Measurements from ENCODE around the gene PRR11.
"Not testable (repeated sequence)": the region's sequence is repeated elsewhere in the genome, so short reads cannot be mapped to it uniquely, and the experiment has no call there.

Gene PRR11

DNA sequence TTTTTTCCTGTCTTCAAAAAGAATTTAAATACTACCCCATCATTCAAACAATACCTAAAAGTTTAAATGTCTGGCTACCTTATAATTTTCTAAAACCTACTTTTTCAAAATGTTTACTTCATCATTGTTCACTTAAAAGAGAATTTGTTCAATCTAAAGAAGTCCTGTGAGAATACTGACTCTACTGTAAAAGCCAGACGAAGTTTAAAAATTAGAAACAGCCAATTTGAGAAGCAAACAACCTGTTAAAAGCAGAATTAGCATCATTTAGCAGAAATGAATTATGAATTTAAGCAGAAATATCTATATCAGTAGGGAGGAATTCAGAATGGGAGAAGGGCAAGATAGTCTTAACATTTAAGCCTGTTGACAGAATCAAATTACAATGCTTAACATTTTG is 2.6 kb upstream of the PRR11 start:
- no peak for DNase-seq

DNA sequence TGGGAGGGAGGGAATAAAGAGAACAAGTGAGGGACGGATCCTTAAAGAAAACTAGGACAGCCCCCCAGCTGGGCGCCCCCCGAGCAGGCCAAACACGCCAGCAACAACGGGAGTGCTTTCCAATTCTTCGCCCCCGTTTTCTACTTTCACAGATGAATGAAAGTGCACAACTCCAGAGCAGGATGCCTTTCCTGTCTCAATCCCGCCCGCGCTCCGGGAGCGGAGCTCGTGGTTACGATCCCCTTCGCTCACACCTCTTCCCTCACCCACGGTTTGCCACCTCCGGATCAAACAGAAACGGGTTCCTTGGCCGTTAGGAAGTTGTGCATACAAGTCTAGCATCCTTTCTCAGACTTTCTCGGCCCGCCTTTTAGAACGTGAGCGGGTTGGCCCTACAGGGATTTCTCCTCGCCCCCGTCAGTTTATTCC is 1.2 kb upstream of the PRR11 start:
- peak in 1 of 2 donors; percentile 48 for DNase-seq

DNA sequence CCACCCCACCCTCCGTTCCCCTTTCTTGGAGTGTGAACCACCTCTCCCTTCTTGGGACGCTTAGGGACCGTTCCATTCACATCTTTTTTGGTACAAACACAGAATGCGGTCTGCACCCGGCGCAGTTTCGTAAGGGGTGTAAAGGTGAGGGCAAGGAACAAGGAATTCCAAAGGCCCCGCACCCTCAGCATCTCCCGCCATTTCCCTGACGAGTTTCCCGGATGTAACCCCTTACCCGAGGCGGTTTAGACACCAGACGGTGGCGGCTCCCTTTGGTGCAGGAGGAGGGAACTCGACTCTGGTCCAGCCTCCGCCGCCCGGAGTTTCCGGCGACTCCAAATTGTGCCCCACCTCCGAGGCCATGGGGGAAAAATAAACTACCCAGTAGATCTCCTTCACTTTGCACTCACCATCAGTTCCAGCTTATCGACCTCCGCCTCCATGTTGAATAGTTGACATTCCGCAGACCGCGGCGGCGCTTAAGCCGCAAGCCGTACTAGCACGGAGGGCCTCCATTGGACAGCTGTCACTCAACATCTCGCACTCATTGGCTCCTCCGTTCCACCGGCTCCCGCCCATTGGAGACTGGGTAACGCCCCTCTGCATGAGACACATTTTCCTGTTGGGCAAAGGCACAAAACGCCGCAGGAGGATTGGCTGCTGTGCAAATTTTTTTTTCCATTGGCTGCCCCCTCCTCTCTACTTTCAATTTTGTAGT is 666 bp upstream of the PRR11 start, which contains the start of gene SKA2:
SKA2 (minus strand) TSS at position 466 of the 718 bp plus-strand sequence; CDS start at position 443, 23 bp downstream.
- DNase-seq, result peak; percentile 93 to 100

DNA sequence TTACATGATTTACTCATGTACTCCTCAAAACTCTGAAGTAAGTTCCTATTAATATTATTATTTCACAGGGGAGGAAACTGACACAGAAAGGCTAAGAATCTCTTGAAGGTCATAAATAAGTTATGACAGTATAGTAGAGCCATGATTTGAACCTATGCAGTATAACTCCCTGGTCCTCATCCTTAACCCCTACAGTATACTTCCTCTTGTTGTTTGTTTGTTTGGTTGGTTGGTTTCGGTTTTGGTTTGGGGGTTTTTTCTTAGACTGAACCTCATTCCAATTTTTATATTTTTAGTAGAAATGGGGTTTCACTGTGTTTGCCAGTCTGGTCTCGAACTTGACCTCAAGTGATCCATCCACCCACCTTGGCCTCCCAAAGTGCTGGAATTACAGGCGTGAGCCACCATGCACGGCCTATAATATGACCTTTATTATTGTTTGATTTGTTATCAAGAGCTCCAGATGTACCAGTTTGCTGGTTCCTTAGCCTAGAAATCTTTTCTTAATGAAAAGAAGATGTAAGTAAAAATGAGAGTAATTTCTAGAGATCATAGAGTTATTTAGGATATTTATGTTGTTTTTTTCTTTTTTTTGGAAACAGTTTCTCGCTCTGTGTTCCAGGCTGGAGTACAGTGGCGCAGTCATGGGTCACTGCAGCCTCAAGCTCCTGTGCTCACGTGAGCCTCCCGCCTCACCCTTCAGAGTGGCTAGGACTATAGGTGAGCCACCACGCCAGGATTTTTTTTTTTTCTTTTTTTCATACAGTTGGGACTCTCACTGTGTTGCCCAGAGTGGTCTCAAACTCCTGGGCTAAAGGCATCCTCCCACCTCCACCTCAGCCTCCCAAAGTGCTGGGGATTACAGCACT is 4.8 kb downstream of the PRR11 start:
- no peak for DNase-seq

DNA sequence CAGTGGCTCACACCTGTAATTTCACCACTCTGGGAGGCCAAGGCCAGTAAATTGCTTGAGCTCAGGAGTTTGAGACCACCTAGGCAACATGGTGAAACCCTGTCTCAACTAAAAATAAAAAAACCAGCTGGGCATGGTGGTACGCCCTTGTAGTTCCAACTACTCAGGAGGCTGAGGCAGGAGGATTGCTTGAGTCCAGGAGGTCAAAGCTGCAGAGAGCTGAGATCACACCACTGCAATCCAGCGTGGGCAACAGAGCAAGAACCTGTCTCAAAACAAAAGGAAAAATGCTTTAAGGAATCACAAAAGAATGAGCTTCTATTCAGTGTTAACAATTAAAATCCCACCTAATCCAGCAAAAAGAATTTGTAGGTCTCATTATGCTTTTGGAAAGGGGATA is 5.9 kb downstream of the PRR11 start:
- DNase-seq, result no peak

DNA sequence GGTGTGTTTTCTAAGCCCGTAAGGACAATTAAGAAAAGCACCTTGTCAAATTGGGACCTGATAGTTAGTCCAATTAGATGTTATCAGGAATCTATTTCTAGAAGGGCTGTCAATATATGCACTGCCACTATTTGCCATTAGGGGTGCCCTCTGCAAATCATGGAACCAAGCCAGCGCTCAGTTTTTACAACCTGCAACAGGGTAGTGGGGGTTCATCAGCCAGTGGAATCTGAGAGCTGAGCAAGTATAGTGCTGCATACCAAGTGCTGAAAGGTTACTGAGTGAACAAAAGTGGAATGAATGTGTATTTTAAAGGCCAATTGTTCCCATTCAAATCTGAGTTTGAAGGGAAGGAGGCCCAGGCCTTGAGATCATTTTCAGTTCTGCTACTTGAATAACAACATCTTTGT is 10.4 kb downstream of the PRR11 start:
- DNase-seq, result peak; percentile 29 to 68

DNA sequence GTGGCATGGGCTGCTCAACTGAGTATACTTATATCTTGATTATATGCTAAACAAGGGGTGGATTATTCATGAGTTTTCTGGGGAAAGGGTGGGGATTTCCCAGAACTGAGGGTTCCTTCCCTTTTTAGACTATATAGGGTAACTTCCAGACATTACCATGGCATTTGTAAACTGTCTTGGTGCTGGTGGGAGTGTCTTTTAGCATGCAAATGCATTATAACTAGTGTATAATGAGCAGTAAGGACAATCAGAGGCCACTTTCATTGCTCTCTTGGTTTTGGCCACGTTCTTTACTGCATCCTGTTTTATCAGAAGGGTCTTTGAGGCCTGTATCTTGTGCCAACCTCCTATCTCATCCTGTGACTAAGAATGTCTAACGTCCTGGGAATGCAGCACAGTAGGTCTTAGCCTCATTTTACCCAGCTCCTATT is 12.0 kb downstream of the PRR11 start:
- DNase-seq, result no peak

DNA sequence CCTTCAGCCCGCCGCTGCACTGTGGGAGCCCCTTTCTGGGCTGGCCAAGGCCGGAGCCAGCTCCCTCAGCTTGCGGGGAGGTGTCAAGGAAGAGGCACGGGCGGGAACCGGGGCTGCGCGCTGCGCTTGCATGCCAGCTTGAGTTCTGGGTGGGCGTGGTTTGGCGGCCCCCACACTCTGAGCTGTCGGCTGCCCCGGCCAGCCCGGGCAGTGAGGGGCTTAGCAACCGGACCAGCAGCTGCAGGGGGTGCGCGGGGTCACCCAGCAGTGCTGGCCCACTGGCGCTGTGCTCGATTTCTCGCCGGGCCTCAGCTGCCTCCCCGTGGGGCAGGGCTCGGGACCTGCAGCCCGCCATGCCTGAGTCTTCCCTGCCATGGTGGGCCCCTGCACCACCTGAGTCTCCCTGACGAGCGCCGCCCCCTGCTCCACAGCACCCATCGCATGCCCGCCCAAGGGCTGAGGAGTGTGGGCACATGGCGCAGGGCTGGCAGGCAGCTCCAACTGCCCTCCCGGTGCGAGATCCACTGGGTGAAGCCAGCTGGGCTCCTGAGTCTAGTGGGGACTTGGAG is 17.0 kb downstream of the PRR11 start:
- DNase-seq, result no peak

DNA sequence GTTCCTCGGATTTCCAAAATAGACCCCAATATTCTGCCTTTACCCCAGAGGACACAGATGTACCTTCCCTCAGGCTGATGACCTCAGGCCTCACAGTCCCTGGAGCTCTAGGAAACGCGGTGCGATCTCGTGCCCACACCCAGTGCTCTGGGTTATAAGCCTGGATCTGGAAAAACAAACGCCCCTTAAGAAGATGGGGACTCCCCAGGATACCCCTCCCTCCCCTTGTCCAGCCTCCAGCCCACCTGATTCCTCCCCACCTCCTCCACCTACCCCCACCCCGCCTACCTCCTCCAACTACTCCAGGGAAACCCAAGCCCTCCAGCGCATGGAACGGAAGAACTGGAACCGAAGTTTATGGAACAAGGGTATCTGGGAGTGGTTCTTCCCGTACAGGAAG is 19.1 kb downstream of the PRR11 start:
- DNase-seq, result no peak

DNA sequence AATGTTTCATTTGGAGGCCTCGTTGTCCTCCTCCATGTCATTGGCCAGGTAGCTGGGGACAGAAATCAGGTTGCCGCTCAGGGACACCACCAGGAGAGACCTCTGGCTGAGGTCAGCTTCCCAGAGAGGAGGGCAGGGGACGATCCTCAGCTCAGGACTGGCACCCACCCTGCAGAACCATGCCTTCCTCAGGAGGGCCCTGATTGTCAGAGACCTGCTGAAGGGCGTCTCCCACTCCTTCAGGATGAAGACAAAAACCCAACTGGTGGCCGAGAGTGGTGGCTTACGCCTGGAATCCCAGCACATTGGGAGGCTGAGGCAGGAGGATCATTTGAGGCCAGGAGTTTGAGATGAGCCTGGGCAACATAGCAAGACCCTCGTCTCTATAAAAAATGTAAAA is 19.5 kb downstream of the PRR11 start:
- no peak for DNase-seq

DNA sequence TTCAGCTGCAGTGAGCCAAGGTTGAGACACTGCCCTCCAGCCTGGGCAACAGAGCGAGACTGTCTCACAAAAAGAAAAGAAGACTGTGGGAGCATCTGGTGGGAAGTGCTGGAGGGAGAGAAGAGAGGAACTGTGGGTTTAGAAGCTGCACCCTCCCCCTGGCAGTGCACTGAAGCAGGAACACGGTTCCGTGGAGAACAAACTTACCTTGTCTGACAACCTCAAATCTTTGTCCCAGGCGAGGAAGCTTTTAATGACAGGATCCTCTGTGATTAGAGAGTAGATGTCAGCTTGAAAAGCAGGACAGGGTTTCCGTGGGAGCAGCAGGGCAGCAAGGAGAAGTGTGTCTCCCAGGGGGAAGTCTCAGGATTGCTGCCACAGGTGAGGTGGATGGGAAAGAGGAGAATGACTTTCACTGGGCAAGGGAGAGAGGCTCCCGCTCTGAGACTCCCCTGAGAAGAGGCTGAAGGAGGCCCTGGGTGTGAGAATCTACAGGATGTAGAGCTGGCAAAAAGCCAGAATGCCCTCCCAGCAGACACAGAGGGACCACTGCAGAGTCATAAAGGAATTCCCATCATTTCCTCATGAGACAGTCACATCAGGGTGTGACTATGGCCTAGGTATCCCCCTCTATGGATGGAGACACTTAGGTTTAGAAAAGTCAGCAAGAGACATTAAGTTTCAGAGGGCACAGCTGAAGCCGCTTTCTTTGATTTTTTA is 22.9 kb downstream of the PRR11 start:
- DNase-seq, result no peak

DNA sequence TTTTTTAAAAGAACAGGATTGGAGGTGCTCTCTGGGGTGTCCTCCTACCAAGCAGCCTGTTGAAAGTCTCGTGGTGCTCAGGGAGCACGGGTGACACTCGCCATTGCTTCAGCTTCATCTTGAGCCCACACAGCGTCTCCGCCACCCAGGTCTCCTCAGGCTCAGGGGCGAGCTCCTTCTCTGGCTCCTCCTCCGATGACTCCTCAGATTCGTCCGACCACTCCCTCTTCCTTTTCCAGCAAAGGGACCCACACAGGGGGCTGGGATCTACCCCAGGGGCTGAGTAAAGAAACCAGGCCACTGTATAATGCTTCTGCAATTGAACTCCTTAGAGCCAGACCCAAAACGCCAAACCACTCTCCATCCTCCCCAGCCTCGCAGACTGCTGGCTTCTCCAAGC is 24.1 kb downstream of the PRR11 start:
- not testable (repeated sequence) for DNase-seq

DNA sequence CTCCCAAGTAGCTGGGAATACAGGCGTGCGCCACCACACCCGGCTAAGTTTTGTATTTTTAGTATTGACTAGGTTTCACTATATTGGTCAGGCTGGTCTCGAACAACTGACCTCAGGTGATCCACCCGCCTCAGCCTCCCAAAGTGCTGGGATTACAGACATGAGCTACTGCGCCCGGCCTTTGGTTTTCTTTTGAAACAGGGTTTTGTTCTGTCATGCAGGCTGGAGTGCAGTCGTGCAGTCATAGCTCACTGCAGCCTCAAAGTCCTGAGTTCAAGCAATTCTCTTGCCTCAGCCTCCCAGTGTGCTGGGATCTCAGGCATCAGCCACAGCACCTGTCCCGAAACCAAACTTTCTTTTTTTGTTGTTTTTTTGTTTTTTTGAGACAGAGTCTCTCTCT is 25.1 kb downstream of the PRR11 start:
- DNase-seq, result no peak

DNA sequence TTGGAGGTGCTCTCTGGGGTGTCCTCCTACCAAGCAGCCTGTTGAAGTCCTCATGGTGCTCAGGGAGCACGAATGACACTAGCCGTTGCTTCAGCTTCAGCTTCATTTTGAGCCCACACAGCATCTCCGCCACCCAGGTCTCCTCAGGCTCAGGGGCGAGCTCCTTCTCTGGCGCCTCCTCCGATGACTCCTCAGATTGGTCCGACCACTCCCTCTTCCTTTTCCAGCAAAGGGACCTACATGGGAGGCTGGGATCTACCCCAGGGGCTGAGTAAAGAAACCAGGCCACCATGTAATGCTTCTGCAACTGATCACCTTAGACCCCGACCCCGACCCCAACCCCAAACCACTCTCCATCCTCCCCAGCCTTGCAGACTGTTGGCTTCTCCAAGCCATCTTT is 25.9 kb downstream of the PRR11 start:
- DNase-seq, result no peak

DNA sequence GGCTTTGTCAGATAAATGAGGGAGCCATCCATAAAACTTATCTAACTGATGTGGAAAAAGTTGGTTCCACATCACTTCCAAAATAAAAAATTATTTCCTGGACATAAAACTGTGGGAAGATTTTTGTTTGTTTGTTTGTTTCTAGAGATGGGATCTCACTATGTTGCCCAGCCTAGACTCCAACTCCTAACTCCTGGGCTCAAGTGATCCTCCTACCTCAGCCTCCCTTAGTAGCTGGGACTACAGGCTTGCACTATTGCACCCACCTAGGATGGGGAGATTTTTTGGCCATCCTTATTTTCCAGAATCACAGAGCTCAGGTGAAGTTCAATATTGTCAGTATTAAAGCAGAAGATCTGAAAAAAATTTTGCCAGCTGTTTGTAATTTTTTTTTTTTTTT is 30.5 kb downstream of the PRR11 start:
- DNase-seq, result no peak

DNA sequence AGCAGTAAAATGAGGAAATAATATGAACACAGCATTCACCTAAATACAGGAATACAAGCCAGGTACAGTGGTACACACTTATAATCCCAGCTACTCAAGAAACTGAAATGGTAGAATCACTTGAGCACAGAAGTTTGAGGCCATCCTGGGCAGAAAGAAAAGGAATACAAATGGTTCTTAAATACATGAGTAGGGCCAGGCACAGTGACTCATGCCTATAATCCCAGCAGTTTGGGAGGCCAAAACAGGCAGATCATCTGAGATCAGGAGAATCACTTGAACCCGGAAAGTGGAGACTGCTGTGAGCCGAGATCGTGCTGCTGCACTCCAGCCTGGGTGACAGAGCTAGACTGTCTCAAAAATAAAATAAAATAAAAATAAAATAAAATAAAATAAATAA is 31.3 kb downstream of the PRR11 start:
- no peak for DNase-seq

DNA sequence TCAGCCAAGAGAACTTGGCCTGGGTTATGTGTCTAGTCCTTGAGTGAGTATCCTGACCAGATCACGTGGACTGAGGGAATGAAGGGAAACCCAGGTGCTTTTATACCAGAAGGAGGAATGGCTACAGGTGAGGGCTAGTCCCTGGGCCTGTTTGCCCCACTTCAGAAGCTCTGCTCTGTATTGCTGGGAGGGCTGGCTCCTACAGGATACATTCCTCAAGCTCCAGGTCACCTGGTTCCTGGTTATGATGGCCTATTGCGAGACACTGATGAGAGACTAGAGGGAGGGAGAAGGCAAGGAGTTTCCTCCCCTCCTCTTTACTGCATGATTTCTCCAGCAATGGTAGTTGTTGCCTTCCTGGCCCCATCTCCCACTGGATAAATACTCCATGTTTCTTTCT is 35.3 kb downstream of the PRR11 start:
- no peak for DNase-seq

DNA sequence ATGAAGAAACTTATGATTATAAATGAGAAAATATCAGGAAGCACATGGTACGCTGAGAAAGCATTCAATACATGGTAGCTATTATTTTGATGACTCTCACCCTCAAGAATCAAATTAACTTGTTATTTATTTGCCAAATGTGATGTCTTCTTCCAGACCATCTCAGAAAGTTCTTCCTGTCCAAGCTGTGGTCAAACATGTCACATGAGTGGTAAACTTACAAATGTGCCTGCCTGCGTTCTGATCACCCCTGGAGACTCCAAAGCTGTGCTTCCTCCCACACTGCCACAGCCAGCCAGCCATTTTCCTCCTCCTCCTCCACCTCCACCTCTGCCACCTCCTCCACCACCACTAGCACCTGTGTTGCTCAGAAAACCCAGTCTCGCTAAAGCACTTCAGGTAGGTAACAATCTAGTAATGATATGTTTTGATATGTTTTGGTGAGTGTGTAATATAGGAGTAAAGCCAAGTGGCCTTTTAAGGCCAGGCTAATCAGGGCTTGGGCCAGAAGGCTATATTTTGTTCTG is 37.9 kb downstream of the PRR11 start:
- DNase-seq, result no peak

DNA sequence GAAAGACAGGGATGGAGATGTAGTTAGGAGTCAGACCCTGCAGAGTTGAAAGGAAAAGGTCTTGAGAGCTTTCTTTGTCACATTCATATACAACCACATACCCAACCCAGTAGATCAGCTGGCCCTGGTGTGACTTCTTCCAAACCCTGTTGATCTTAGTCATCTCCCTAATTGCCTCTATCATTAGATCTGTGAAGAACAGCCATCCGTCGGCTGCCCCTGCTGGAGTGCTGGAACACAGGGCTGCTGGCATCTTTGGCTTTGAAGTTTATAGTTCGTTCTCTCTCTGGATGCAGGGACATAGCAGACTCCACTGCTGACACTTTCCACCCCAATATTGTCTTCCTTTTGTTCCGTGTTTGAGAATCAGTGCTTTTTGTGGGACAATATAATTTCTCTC is 43.9 kb downstream of the PRR11 start:
- no peak for DNase-seq

DNA sequence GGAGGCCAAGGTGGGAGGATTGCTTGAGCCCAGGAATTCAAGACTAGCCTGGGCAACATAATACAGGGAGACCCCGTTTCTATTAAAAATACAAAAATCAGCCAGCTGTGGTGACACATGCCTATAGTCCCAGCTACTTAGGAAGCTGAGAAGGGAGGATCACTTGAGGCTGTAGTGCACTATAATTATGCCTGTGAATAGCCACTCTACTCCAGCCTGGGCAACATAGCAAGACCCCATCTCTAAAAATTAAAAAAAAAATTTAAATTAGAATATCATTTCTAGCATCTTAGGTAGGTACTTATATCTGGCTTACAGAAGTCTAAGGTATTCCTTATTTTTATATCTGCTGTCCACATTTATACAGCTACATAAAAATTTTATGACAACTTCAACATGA is 46.8 kb downstream of the PRR11 start:
- DNase-seq, result no peak

DNA sequence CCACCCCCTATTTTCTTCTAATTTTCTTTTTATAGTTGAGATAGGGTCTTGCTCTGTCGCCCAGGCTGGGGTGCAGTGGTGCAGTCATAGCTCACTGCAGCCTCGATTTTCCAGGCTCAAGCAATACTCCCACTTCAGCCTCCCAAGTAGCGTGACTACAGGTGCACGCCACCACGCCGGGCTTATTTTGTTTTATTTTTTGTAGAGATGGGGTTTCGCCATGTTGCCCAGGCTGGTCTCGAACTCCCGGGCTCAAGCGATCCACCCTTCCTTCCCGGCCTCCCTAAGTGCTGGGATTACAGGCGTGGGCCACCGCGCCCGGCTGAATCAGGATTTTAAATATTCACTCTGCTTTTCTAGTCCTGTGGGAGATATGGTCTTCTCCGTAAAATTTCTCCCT is 63.8 kb downstream of the PRR11 start:
- DNase-seq, result no peak

DNA sequence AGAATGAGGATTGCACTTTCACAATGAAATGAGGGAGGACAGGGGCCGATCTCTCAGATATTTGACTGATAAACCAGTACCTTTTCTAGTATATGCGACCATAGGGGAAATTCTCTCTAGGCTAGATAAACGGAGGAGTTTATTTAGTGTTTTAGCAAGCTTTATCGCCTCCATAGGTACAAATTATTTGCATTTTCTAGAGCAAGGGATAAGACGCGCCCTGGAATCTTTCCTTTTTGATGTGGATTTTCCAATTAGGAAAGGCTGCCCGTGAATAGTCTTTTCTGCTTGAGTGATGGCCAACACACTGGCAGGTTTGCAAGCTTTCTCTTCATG is 64.4 kb downstream of the PRR11 start:
- no peak for DNase-seq

Measured in hippocampal formation (tissue), 2 donors.